Epithelial cell of esophagus (primary cell): ENCODE data around the gene MAPK8.

Experiments
- DNase-seq: peaks from one replicate; pipeline ENCODE4 v3.0.0; 2010; ENCODE audit warnings: low read depth
- H3K4me3 ChIP-seq: 2 replicates; pipeline ENCODE4 v1.5.1; 2011; ENCODE audit warnings: mild to moderate bottlenecking, low read length, control low read depth
- TF ChIP-seq, protein P1 (sequence below): IDR thresholded peaks from 2 replicates; pipeline ENCODE4 v1.5.1; 2011; ENCODE audit warnings: low read depth, mild to moderate bottlenecking, low read length, control low read depth, inconsistent platforms; ENCODE audit not compliant: insufficient read depth; ENCODE audit errors: missing control alignments

MAPK8 gene

DNA sequence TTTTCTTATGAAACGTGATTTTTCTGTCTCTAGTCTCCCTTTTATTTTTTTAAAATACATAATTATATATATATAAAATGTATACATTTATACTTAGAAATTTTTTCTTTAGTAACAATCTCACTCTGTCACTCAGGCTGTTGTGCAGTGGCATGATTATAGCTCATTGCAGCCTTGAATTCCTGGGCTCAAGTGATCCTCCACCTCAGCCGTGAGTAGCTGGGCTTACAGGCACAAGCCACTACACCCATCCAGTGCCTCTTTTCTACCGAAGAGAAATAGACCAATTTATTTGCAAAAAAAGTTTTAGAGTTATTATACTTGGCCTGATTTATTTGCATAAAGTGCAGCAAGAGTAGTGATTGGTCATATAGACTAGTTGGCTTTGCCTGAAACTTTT, 72.2 kb downstream of the MAPK8 start:
- no peak for DNase-seq
- H3K4me3 ChIP-seq = no peak overlapping the region
- TF ChIP-seq, protein P1, sequence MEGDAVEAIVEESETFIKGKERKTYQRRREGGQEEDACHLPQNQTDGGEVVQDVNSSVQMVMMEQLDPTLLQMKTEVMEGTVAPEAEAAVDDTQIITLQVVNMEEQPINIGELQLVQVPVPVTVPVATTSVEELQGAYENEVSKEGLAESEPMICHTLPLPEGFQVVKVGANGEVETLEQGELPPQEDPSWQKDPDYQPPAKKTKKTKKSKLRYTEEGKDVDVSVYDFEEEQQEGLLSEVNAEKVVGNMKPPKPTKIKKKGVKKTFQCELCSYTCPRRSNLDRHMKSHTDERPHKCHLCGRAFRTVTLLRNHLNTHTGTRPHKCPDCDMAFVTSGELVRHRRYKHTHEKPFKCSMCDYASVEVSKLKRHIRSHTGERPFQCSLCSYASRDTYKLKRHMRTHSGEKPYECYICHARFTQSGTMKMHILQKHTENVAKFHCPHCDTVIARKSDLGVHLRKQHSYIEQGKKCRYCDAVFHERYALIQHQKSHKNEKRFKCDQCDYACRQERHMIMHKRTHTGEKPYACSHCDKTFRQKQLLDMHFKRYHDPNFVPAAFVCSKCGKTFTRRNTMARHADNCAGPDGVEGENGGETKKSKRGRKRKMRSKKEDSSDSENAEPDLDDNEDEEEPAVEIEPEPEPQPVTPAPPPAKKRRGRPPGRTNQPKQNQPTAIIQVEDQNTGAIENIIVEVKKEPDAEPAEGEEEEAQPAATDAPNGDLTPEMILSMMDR = no peak

DNA sequence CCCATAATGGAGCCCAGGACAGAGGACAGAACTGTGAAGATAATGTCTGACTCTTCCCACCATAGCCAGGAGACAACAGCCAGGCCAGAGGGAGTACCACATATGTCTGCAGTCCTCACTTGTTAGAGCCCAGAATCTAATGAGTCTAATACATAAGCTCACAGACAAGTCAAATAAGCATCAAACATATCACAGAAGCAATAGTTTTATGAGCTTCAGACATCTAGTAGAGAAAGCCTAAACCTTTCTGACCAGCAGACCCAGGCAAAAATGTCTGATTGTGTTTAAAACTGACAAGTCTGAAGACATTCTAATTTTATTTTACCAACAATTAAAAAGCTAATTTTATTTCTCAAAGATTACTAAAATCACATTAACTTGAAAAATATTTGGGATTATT, 75.5 kb downstream of the MAPK8 start:
- TF ChIP-seq, protein P1 = no peak
- no peak for DNase-seq
- no peak overlapping the region for H3K4me3 ChIP-seq

DNA sequence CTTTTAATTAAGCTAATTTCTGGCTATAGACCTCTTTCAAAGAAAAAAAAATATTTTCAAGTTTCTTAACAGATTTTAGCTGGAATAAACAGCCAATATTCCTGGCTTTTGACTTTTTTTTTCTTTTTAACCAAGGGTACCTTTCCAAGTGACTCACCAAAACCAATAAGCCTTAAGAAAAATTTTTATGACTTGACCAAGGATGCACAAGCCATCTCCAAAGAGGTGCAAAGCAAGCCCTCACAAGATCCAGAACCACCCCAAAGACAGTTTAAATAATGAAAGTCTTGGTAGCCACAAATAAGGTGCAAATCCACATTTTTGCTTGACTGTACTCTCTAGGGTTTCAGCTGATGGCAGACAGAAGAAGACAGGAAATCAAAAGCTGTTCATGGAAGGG, 76.5 kb downstream of the MAPK8 start:
- no peak for DNase-seq
- TF ChIP-seq, protein P1 = no peak
- no peak overlapping the region for H3K4me3 ChIP-seq

GRCh38 chr10:48383393-48383792, 76.9 kb downstream of the MAPK8 start:
- TF ChIP-seq, protein P1 = no peak

GRCh38 chr10:48384699-48384982, 78.2 kb downstream of the MAPK8 start:
- H3K4me3 ChIP-seq = no peak overlapping the region
- TF ChIP-seq, protein P1 = no peak
- no peak for DNase-seq

More at GRCh38 chr10:48383393-48383792, 76.9 kb downstream of the MAPK8 start:
- no peak overlapping the region for H3K4me3 ChIP-seq
- DNase-seq = no peak

DNA sequence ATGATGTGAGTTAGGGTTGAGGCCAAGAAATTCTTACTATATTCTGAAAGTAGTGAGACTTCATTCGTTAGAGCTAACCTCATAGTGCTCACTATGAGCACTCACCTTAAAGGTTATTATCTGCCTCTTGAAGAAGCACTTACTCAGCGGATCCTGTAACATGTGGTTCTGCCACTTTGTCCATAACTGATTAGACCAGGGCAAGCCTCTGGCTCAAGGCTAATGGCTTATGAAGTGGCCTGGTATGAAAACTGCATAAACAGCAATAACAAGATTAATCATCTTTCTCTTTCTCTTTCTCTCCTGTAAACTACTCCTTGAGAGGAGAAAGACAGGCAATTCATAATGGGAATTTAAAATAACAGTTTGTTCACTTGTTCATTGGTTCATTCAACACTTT, 82.8 kb downstream of the MAPK8 start:
- H3K4me3 ChIP-seq = no peak overlapping the region
- TF ChIP-seq, protein P1 = no peak
- DNase-seq = no peak

DNA sequence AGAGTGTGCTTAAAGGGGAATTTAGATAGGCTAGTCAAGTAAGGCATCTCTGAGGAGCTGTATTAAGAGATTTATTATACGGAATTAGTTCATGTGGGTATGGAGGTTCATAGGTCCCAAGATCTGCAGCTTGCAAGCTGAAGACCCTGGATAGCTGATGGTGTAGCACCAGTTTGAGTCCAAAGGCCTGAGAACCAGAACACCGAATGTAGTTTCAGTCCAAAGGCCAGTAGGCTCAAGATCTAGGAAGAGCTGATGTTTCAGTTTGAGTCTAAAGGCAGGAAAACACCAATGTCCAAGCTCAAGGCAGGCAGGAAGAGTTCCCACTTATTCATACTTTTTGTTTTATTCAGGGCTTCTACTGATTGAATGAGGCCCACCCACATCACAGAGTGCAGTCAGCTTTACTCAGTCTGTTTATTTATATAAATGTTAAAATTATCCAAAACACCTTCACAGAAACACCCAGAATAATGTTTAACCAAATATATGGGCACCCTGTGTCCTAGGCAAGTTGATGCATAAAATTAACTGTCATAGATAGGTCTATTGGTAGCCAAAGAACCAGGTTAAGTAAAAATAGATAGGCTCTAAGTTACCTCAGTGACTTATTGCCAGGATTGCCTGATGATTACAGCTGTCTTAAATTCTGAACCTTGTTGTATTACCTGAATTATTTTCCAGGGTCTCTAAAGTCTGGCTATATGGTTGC, 83.5 kb downstream of the MAPK8 start:
- no peak for DNase-seq
- H3K4me3 ChIP-seq = no peak overlapping the region
- TF ChIP-seq, protein P1 = no peak
